ENCODE measurements around the gene ABCC9.

Gene ABCC9

DNA sequence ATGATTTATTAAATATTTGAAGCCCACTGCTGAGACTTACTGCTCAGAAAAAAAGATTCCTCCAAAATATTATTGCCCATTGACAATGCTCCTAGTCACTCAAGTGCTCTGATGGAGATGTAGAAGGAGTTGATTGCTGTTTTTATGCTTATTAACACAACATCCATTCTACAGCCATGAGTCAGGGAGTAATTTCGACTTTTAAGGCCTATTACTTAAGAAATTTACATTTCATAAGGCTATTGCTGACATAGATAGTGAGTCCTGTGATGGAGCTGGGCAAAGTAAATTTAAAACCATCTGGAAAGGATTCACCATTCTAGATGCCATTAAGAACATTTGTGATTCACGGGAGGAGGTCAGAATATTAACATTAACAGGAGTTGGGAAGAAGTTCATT lies 171.9 kb downstream of the ABCC9 start:
- no peak for DNase-seq

DNA sequence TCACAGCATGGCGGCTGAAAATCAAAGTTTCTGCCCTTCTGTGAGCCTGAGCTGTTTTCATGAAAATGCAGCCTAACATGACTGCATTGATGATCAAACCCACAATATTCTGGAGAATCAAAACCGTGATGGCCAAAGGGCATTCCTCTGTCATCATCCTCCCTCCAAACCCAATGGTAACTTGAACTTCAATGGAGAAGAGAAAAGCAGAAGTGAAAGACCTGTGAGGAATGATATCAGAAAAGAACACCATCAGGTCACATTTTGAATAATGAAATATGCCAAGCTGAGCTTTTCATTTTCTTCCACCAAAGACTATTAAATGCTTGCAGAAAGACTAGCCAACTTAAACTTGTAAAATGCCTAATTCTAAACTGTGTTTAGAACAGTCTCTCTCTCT lies 174.8 kb downstream of the ABCC9 start:
- DNase-seq = no peak

DNA sequence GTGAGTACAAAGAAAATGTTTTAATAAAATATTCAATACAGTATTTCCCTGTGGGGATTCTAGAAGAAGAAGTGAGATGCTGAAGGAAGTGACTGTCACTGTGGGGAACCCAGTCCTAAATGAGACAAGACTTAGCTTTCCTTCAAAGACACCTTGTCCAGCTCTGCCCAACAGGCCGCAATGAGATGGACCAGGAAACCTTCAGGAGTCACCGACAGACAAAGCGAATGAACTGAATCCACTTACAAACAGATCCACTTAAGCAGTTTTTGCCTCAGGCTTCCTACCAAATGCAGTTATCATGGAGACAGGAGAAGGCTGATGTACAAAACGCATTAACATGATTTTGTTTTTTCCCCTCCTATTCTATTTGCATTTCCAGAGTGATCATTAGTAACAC lies 176.3 kb downstream of the ABCC9 start:
- DNase-seq = no peak

DNA sequence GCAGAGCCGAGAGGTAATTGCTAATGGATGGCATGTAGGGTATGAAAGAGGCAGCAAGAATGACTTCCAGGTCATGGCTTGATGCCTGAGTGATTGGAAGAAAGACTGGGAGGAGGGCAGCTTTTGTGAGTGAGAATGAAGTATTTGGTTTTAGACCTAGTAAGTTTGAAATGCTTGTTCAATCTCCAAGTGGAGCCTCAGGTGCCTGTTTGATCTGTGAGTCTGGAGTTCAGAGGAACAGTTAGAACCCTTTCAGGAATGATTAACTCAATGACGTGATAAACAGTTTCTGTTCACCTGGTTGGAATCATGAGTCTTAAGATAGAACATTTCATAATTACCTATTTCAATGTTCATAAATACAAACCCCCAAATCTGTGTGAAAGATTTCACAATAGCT lies 177.2 kb downstream of the ABCC9 start:
- DNase-seq = no peak

DNA sequence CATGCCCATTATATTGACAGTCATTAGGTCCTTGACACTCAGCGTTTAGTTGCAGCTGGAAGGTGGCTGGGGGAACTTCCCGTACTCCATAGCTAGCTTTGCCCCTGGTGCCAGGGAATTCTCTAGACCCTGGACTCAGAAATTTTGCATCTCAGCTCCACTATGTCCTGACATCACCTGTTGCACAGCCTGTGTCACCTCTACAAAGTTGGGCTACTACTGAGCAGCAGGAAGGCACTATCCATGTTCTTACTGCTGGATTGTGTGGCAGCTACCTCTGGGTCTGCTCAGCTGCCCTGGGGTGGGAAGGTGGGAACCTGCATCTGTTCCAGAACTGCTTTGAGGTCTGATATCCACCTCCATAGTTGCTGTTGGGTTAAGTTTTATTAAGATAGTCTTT lies 177.7 kb downstream of the ABCC9 start:
- DNase-seq = no peak

DNA sequence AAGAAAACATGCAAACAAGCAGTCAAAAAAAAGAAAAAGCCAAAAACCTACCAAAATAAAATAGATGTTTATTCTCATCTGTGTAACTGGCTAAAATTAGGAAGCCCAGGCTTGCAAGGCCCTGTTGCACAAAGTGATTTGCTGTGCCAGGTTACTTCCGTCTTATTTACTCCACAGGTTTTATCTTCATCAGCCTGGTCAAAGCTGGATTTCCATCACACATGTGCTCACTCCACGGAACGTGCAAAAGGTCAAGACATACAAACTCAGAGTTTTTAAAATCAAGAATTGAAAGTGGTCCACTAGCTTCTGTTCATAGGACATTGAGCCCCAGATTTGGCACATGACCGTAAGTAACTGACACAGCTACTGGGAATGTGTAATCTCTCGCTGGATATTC lies 181.5 kb downstream of the ABCC9 start:
- DNase-seq = no peak

DNA sequence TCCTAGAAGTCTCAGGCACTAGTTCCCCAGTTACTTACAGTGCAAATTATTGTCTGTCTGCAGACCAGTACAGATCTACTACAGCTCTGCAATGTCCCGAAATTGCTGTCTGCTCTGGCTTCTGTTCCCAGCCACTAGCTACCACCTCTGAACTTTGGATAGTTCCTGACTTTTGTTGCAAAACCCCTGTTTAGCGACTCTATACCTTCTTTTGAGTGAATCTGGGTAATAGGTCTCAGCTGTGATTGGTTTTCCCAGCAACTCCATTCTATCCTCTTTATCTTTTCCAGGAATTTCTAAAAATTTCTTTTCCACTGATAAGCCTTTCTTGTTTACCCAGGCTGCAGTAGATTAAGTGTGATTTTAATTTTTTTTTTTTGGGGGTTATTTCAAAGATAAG lies 183.5 kb downstream of the ABCC9 start:
- DNase-seq = no peak

DNA sequence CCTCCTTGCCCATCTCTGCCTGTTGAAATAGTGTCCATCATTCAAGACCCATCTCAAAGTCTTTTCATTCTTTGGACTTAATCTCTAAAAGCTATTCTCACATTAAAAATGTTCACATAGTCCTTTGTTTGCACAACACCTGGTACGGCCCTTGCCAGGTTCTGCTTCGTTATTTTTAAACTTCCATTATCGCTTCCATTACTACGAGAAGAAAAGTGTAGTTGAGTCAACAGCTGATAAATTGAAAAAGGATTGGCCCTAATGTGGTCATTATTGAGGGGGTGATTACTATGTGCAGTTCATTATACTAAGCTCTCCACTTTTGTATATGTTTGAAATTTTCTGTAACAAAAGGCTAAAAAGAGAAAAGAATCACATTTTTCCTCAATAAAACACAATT lies 184.5 kb downstream of the ABCC9 start:
- no peak for DNase-seq

DNA sequence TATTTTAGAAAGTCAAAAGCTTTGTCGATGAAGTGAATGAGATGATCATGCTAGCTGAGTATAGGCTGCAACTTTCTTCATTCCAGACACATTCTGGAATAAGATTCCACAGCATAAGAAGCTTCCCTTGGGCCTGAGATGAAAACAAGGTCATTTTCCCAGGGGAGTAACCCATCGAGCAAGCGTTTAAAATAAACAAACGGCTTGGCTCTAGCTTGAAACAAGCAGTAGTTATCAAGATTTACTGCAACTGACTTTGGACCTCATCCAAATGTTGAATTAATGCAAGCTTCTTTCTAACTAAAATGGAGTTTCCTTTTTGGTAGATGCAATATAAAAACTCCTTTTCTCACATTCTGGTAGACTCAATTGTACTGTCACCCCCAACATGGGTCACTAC lies 189.7 kb downstream of the ABCC9 start:
- DNase-seq = no peak
